Sigmoid colon (tissue), 4 donors: ENCODE data around the gene PRSS2.
"Not testable (repeated sequence)": the region's sequence is repeated elsewhere in the genome, so short reads cannot be mapped to it uniquely, and the experiment has no call there.

Experiments used
- CTCF ChIP-seq, 4 experiments: fragments of 450-650 bp in 3 of 4; fragments of 200-600 bp in 1 of 4; IDR thresholded peaks; one replicate each; pipeline ENCODE4 v1.5.1; 2016 to 2019; ENCODE audit warnings: antibody characterized with exemption in 4 of 4, mild to moderate bottlenecking in 3 of 4, moderate library complexity in 2 of 4
- POLR2A ChIP-seq, 2 donors: fragments of 450-650 bp; IDR thresholded peaks; one replicate each; pipeline ENCODE4 v1.6.1; 2016; ENCODE audit warnings: antibody characterized with exemption in 2 of 2, mild to moderate bottlenecking in 2 of 2, moderate library complexity in 2 of 2
- POLR2AphosphoS5 ChIP-seq, 4 donors: sonication (generic); formaldehyde crosslinking; IDR thresholded peaks; one replicate each; pipeline ENCODE4 v1.6.1; 2017; ENCODE audit warnings: antibody characterized with exemption in 4 of 4

GRCh38 chr7:142776845-142777225 is 6.1 kb downstream of the PRSS2 start:
- not testable (repeated sequence) for TF ChIP-seq POLR2A, CTCF, POLR2AphosphoS5 (IDR thresholded peaks at IDR 0.05)
